NB4 (cell line): ENCODE results near the gene CTSV.
"Not testable (repeated sequence)": the region's sequence is repeated elsewhere in the genome, so short reads cannot be mapped to it uniquely, and the experiment has no call there.

ENCODE experiments used
- MYC ChIP-seq: IDR thresholded peaks from 2 replicates; pipeline ENCODE4 v1.6.1; 2011; ENCODE audit warnings: low read depth, low read length
- POLR2A ChIP-seq: IDR thresholded peaks from 2 replicates; pipeline ENCODE4 v1.6.1; 2011; ENCODE audit warnings: mild to moderate bottlenecking; ENCODE audit not compliant: insufficient read length; ENCODE audit errors: extremely low read depth
- TF ChIP-seq, protein P1 (sequence below): IDR thresholded peaks from one replicate; pipeline ENCODE4 v1.5.1; 2012; ENCODE audit warnings: low read depth, low read length
- TF ChIP-seq, protein P2 (sequence below): IDR thresholded peaks from 2 replicates; pipeline ENCODE4 v1.6.1; 2011; ENCODE audit warnings: low read depth, low read length

DNA sequence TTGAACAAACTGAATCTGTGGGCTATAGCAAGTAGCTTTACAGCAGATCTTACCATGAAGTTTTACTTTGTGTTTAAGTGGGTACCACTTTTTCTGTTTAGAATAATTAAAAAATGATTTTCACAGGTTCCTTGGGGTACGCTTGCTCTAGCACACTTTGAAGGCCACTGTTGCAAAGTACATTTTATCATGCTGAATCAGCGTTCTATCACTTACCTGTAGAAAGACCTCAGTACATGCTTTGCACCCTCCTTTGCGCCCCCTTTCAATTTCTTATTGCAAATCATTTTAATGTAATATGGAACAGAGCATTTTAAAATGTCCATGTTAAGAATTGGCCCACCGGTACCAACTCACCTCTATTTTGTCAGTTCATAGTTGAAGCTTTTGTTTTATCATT, 31.4 kb upstream of the CTSV start:
- TF ChIP-seq, protein P1, sequence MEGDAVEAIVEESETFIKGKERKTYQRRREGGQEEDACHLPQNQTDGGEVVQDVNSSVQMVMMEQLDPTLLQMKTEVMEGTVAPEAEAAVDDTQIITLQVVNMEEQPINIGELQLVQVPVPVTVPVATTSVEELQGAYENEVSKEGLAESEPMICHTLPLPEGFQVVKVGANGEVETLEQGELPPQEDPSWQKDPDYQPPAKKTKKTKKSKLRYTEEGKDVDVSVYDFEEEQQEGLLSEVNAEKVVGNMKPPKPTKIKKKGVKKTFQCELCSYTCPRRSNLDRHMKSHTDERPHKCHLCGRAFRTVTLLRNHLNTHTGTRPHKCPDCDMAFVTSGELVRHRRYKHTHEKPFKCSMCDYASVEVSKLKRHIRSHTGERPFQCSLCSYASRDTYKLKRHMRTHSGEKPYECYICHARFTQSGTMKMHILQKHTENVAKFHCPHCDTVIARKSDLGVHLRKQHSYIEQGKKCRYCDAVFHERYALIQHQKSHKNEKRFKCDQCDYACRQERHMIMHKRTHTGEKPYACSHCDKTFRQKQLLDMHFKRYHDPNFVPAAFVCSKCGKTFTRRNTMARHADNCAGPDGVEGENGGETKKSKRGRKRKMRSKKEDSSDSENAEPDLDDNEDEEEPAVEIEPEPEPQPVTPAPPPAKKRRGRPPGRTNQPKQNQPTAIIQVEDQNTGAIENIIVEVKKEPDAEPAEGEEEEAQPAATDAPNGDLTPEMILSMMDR: not testable (repeated sequence)
- not testable (repeated sequence) for TF ChIP-seq MYC, POLR2A
- TF ChIP-seq, protein P2, sequence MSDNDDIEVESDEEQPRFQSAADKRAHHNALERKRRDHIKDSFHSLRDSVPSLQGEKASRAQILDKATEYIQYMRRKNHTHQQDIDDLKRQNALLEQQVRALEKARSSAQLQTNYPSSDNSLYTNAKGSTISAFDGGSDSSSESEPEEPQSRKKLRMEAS: not testable (repeated sequence)
